Measurements from ENCODE around the gene FAM149A.

Gene FAM149A

DNA sequence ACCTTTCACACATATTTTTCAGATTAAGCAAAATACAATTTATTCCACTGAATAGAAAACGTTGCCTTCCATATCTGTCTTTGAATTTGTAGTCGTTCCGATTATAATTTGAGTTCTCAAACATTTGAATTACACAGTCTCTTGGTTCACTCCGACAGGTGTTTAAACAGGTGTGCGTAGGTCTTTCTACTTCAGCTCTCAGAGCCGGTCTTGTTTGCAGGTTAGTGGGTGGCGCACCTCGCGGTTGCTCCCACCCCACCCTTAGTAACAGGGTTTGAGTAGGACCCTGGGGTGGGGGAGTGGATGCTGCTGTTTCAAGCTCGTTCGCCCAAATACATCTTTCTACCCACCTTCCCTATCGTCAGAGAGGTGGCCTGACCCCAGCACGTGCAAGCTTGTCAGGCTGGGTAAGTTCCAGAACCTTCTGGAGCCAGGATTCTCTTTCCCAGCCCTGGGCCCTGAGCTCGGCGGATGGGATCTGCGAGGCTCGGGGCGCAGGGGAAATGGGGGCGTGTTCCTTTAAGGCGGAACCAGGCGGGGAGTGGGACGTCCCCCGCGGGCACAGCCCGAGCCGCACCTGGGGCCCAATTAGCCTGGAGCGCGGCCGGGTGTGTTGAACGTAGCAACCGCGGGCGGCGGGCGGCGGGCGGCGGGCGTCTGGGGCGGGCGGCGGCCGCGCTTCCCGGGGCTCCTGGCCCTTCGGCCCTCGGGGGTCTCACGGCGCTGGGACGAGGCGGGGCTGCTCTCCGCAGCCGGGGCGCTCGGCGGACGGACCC lies at the start of gene FAM149A:
FAM149A (plus strand) TSS at position 591 of the 776 bp plus-strand sequence.
- no peak for DNase-seq (ENCODE audit: low read depth)

DNA sequence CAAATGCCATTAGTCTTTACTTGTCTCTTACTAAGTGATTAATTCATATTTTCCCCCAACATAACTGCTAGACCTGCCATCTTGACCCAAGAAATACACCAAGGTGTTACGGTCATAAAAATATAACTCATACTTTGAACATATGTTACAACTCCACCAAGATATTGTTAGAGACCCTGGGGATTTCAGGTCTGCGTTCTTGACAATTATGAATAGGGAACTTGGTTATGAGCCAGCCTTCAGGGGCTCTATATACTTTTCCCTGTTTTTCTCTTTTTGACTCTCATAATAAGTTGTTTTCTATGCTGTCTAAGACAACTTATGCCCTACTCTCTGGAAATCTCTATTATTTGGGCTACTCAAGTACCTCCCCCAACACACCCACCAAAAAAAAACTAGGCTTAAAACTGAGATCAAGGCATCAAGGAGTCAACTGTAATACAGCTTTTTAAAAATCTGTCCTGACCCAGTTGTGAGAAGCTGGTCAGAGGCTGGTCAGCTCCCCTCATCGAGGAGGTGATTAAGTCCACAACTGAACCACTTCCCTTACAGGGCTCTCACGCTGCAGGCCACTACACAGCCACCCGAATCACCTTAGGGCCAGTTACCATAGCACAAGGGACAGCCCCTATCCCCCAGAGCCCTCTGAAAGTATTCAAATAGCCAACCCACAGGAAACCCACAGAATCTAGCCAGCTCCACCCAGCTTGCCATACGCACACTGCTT lies 46.1 kb upstream of the FAM149A start:
- DNase-seq (ENCODE audit: low read depth): no peak

DNA sequence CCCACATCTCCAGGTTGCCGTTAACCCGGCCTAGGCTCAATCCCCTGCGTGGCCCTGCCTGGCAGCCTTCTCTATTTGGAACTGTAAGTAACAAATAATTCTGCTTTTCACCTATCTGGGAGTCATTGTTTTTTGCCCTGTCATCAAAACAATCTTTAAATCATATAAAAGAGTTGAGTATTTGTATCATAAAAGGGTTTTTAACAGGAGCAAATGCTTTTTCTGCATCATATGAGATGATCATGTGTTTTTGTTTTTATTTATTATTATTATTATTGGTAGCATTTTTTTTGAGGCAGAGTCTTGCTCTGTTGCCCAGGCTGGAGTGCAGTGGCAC lies 45.6 kb upstream of the FAM149A start:
- no peak for DNase-seq (ENCODE audit: low read depth)

DNA sequence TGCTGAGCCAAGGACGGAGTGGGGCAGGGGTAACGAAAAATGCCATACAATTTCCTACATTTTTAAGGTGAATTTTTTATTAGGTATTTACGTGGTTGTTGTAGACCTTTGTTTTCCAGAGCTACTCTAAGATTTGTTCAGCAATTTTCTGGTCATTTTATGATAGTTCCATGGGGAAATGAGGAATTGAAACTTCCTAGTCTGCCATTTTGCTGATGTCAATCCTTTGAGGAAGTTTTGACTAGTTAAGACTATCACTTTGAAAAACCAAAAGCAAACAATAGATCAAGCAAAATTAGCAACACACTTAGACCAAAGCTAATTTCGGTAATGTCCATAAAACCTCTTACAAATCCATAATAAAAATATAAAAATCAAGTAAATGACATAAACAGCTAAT lies 42.6 kb upstream of the FAM149A start:
- no peak for DNase-seq (ENCODE audit: low read depth)

DNA sequence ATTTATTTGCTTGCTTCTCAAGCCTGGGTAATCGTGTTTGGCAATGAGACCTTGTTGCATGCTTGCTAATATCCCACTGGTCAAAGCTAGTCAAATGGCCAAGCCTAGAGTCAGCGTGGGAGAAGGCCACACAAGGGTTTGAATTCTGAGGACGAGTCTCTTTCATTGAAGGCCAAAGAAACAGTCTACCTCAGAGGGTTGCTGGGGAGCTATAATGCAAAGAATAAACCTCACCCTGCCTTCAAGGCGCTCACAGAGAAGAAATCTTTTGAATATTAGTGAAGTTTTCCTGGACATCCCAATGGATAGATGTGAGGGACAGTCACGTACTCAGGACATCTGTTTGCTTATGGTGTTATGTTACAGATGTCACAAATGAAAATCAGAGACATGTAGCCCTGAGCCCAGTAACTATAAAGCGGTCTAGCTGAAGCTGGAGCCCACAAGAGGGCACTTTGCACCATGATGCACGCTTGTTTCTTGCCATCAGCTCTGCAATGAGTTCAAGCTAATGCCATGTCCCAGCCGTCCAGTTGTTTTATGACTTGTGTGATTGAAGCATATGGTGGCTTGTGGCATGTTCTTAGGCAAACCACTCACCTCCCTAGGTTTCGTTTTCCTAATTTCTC lies 36.6 kb upstream of the FAM149A start:
- no peak for DNase-seq (ENCODE audit: low read depth)

DNA sequence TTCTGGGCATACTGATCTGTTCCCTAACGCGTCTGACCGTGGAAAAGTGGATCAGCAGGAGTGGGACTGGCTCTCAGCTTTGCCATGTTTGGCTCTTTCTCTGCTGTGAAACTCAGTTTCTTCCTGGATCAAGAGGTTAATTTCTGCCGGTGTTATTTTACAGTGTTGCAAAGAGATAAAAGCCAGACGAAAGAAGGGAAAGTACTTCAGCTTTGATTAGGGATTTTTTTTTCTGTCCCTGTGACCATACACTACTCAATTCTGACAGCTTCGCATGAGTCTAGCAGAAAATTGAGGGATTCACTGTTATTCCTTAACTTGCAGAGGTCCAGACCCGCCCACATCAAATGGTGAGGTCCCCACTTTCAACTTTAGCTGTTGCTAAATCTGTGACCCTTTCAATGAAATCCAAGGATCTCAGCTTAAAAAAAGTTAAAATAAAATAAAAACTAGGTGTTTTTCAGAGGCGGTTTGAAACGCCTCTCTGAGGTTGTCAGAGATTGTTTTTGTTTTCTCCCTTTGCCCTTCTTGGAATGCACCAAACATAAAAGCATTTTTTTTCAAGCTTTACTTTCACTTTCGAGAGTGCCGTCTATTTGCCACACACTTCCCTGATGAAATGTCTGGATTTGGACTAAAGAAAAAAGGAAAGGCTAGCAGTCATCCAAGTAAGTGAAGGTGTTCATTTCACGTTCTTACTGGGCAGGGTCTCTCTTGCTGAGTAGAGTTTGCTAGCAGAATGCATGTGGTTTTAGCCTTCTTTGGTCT lies 35.7 kb upstream of the FAM149A start, which contains the start of gene TLR3:
TLR3 (plus strand) TSS at position 576 of the 768 bp plus-strand sequence. CDS start 7,464 bp downstream, outside the sequence.
- DNase-seq (ENCODE audit: low read depth): no peak

DNA sequence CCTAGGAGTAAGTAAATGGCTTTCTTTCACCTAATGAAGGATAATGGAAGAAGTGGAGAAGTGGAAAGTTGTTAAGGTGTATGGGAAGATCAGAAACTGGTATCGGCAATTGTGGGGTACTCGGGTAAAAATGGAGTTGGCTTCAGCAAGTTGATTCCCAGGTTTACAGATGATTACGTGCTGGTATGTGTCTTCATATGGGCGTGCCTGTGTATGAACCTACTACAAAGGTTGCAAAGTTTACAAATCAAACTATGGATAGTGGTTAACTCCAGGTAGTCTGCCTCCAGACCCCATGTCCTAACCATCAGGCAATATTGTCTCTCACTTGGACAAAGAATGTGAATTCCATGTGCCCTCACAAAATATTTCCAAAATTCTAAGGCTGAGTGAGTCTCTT lies 34.8 kb upstream of the FAM149A start:
- no peak for DNase-seq (ENCODE audit: low read depth)

DNA sequence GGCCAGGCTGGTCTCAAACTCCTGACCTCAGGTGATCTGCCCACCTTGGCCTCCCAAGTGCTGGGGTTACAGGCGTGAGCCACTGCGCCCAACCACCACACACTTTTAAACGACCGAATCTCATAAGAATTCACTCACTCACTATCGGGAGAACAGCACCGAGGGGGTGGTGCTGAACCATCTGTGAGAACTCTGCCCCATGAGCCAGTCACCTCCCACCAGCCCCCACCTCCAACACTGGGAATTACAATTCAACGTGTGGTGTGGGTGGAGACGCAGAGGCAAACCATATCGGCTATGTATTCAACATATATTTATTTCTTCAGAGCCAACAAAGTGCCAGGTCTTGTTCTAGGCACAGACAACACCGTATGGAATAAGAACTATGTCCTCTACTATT lies 32.0 kb upstream of the FAM149A start:
- DNase-seq (ENCODE audit: low read depth): no peak

DNA sequence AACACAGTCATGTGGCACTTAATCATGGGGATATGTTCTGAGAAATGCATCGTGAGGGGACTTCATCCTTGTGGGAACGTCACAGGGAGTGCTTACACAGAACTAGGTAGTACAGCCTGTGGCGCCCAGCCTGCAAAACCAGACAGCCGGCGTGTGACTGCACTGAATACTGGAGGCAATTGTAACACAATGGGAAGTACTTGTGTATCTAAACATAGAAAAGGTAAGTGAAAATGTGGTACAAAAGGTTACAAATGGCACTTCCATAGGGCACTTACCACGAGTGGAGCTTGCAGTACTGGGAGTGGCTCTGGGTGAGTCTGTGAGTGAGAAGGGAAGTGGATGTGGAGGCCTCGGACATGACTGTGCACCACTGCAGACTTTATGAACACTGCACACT lies 30.3 kb upstream of the FAM149A start:
- no peak for DNase-seq (ENCODE audit: low read depth)

DNA sequence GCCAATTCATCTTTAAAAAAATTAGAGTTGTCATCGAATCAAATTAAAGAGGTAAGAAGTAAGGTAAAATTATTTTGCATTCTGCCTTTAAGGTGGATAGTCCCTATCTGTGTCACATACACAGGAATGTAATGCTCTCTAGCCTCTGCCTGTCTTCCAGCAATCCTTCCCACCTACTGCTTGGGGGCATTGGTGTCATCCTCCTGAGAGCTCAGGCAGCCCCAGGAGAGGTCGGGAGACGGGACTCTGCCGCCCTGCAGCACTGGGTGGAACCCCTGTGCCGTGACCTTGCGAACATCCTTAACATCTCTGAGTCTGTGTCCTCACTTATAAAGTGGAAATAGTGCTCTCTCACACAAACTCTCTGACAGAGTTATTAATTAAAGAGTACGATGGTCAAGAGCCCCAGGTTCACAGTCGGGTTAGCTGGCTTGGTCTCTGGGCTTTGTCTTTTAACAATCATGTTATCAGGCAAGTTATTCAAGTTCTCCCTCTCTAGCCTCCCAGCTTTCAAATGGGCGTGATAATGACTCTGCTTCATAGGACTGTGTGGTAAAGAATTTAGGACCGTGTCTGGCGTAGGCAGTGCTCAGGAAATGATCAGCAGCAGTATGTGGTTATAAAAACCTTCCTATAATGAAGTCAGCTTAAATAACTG lies 25.4 kb upstream of the FAM149A start:
- no peak for DNase-seq (ENCODE audit: low read depth)

DNA sequence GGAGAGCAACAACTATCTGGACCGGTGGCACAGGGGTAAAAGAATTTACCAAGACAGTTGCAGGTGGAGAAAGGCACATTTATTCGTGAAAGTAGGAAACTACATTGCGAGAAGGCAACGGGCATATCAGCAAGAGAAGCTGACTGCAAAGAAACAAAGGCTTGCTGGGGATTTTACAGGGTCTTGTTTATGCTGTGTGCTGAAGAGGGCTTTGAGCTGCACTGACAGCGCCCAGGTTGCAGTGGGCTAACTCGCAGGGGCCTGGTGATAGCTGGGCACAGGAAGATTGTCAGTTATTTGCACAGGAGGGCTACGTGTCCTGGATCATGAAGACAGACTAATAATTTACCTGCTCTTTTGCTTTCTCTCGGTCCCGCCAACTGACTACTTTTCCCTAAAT lies 24.8 kb upstream of the FAM149A start:
- no peak for DNase-seq (ENCODE audit: low read depth)

DNA sequence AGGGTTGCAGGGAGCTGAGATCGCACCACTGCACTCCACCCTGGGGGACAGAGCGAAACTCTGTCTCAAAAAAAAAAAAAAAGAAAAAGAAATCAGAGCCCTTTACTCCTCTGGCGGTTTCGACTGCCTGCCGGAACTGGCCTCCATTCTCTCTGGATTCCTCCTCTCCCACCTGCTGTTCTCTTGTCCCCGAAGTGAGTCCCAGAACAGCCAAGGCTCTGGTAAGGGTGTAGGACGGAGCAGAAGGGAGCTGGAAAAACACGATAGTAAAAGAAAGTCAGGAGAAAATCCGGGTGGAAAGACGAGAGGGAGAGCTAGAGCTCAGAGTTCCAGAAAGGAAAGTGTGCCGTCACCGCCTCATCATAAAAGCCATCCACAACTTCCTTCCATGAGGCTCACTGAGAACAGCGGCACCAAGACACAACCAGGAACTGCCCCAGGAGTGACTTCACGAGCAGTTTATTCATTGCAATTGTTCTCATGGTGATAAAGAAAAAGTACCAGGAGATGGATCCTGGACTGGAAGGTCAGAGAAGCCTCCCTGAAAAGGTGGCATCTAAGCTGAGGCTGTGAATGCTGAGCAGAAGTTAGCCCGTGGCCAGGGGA lies 23.2 kb upstream of the FAM149A start:
- no peak for DNase-seq (ENCODE audit: low read depth)

DNA sequence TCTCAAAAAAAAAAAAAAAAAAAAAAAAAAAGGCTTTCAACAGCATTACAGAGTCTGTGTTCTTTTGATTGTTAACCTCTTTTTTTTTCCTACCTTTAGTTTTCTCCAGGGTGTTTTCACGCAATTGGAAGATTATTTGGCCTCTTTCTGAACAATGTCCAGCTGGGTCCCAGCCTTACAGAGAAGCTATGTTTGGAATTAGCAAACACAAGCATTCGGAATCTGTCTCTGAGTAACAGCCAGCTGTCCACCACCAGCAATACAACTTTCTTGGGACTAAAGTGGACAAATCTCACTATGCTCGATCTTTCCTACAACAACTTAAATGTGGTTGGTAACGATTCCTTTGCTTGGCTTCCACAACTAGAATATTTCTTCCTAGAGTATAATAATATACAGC lies 22.3 kb upstream of the FAM149A start:
- DNase-seq (ENCODE audit: low read depth): no peak

DNA sequence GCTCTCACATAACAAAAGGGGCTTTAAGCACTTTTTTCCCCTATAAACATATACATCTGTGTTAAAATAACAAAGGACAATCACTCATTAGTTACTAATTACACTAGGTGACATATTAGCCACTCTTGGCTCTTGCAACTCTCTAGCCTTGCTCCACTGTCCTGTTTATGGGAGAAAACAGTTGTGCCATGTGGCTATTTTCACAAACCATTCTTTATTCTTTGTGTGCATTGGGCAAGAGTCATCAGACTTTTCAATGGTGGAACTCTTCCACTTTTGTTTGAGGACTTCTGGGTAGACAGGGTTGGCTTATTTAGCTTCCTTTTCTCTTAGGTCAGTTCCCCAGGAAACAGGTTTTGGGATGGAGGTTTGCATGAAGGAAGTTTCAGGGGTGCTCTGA lies 16.0 kb upstream of the FAM149A start:
- DNase-seq (ENCODE audit: low read depth): no peak

DNA sequence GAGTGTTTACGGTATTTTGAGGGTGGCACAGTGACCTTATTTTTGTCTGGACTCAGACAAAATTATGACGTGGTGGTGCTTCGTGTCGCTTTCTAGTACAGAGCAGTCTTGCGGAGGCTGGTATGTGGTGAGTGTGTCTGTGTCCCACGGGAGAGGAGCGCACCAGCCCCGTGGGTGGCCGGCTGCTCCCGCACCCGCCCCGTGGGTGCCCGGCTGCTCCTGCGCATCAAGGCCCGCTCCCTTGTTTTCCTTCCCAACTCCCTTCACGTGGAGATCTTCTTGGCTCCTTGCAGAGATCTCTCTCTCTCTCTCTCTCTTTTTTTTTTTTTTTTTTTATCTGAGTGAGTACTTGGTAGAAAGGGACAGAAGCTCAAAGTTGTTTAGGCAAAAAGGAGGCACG lies 12.2 kb upstream of the FAM149A start:
- DNase-seq (ENCODE audit: low read depth): no peak

DNA sequence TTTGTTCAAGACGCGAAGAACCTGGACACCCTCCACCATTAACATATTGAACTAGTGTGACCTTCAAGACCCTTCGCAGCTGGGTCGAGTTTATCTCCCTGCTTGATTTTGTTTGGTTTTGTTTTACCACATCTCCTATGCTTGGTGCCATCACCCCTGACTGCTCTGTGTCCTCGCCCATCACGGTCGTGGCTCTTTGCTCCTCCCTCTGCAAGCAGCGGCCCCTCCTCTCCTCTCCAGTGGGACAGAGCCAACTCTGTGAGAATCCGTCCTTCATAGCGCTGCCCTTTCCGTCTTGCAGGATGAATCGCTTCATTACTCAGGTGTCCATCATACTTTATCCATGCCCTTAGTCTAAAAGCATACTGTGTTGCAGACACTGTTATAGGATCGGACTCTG lies 9.1 kb upstream of the FAM149A start:
- DNase-seq (ENCODE audit: low read depth): no peak

DNA sequence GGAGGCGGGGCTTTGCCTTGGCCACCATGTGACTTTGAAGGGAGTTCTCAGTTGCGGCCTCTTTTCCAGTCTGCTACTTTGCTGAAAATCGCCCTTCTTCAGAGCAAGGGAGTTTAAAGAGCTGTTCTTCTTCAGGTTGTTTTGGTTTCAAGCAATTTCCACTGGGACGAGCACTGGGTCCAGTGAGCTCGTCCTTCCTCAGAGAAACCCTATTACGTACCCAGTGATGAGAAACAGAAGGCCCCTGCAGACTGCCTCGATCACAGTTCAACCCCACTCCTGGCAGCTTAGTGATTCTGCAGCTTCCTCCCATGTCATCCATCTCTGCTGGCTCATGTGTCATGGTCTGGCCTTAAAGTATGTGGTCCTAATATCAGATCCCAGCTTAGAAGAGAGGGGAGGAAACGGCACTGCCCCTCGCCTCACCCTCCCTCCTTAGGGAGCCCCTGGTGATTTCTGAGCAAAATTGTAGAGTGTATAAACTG lies 7.8 kb upstream of the FAM149A start:
- no peak for DNase-seq (ENCODE audit: low read depth)

DNA sequence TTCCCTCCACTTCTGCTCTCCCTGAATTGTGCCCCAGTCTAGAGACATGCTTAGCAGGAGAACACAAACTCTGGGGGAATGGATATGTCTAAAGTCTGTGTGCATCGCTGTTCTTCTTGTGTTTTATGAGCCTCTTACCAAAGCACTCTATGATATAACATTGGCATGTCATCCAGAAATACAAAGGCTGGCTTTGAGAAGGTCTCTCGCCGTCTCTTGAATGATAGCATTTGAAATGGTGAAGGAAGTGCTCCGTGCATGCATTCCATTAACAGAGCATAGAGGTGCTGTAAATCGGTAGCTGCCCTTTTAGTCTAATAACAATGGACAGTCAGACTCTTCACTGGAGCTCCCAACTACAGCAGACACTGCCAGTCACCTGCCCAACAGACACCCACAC lies 7.1 kb upstream of the FAM149A start:
- no peak for DNase-seq (ENCODE audit: low read depth)

DNA sequence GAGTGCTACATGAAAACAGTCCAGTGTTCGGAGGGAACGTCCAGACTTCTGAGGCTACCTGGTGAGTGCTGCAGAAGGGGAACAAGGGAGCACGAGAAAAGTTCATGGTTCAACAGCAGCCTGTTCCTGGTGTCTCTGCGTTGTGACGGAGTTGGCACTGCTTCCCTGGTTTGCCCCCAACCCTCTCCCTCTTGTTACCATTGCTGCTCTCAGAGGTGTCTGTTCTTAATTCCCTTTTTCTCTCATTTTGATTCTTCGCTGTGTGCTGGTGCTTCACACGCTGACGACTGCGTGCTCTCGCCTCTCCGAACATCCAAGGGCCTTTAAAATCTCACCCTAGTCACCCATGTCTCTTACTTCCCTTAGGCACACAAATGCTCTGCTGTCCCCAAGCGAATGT lies 1.6 kb upstream of the FAM149A start:
- DNase-seq (ENCODE audit: low read depth): no peak

DNA sequence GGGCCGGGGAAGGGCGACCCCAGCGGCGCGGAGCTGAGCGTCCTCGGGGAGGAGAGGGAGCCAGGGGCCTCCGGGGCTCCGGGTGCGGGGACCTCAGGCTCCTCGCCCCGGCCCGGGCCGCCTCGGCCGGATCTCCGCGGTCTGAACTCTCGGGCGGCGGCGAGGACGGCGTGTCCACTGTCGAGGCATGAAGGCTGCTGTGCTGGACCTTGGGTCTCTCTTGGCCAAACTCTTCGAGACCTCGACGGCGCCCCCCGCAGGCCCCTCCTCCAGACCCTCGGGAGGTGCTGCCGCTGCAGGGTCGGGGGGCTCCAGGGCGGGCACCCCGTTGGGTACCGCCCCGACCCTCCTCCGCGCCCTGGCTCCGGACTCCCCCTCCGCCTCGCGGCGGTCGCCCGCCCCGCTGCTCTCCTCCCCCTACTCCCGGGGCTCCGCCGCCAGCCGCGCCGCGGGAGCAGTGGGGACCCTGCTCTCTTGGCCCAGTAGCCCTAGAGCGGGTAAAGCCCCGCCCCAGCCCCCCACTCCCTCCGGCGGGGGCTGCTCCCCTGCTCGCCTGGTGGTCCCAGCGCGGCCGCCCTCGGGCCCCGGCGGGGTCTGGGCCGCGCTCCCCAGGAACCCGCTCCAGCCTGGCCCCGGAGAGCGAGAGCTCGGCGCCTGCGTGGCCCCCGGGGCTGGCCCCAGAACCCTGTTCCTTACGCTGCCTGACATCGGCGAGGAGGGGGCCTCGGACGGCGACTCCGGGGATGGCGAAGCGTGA lies 564 bp downstream of the FAM149A start:
- no peak for DNase-seq (ENCODE audit: low read depth)

Measured in stimulated activated CD8-positive, alpha-beta memory T cell treated with anti-CD3 and anti-CD28 coated beads, Interleukin-12 subunit alpha, Interleukin-12 subunit beta, amount 100 ng/mL, for 4 hours (primary cell).